ENCODE results near the gene ELMO1.

- TF ChIP-seq CTCF (IDR thresholded peaks at IDR 0.05): no peak
- peak in 1 of 2 donors; percentile 31 for TF ChIP-seq POLR2AphosphoS5 (IDR thresholded peaks at IDR 0.05)
Measured at GRCh38 chr7:36984041-36984521, 464.6 kb downstream of the ELMO1 start.
